ENCODE data around the gene CDC42BPA.

Gene CDC42BPA

GRCh38 chr1:227155004-227155403, 163.3 kb downstream of the CDC42BPA start:
- no peak for TF ChIP-seq ZNF8 (CRISPR knock-in tag; IDR thresholded peaks at IDR 0.05)
- TF ChIP-seq OSR1 (CRISPR knock-in tag; IDR thresholded peaks at IDR 0.05): no peak
- no peak for TF ChIP-seq ZC3H10 (CRISPR knock-in tag; IDR thresholded peaks at IDR 0.05)
- no peak for TF ChIP-seq TSHZ2 (CRISPR knock-in tag; IDR thresholded peaks at IDR 0.05)
- no peak for TF ChIP-seq SNAI2 (CRISPR knock-in tag; IDR thresholded peaks at IDR 0.05)
- no peak for TF ChIP-seq CSDC2 (CRISPR knock-in tag; IDR thresholded peaks at IDR 0.05)
- TF ChIP-seq BACH2 (CRISPR knock-in tag; IDR thresholded peaks at IDR 0.05; ENCODE audit: borderline replicate concordance): no peak
- no peak for ATAC-seq

GRCh38 chr1:227152525-227152924, 165.8 kb downstream of the CDC42BPA start:
- TF ChIP-seq CSDC2 (CRISPR knock-in tag; IDR thresholded peaks at IDR 0.05) (no peak), CSRNP3 (CRISPR knock-in tag; IDR thresholded peaks at IDR 0.05) (no peak), ZC3H10 (CRISPR knock-in tag; IDR thresholded peaks at IDR 0.05) (no peak), CREB5 (CRISPR knock-in tag; IDR thresholded peaks at IDR 0.05; ENCODE audit: low read depth) (no peak), SNAI2 (CRISPR knock-in tag; IDR thresholded peaks at IDR 0.05) (no peak), GLIS3 (CRISPR knock-in tag; IDR thresholded peaks at IDR 0.05) (no peak), RARB (CRISPR knock-in tag; IDR thresholded peaks at IDR 0.05) (no peak), ESRRG (CRISPR knock-in tag; IDR thresholded peaks at IDR 0.05) (no peak), ZNF70 (CRISPR knock-in tag; IDR thresholded peaks at IDR 0.05) (no peak), PPARA (CRISPR knock-in tag; IDR thresholded peaks at IDR 0.05; ENCODE audit: borderline replicate concordance) (no peak), PATZ1 (CRISPR knock-in tag; IDR thresholded peaks at IDR 0.05; ENCODE audit: borderline replicate concordance) (no peak), ZNF565 (CRISPR knock-in tag; conservative IDR thresholded peaks at IDR 0.05; ENCODE audit: low read depth) (no peak), ZNF8 (CRISPR knock-in tag; IDR thresholded peaks at IDR 0.05) (no peak), ZFP3 (CRISPR knock-in tag; IDR thresholded peaks at IDR 0.05) (no peak), ISL1 (CRISPR knock-in tag; IDR thresholded peaks at IDR 0.05) (no peak), OSR1 (CRISPR knock-in tag; IDR thresholded peaks at IDR 0.05) (no peak), ARNTL (CRISPR knock-in tag; IDR thresholded peaks at IDR 0.05; ENCODE audit: borderline replicate concordance, low read depth) (no peak), POU6F1 (CRISPR knock-in tag; IDR thresholded peaks at IDR 0.05; ENCODE audit: borderline replicate concordance, low read depth) (no peak)
- no peak for ATAC-seq

GRCh38 chr1:227140376-227140775, 177.9 kb downstream of the CDC42BPA start:
- TF ChIP-seq PPARA (CRISPR knock-in tag; IDR thresholded peaks at IDR 0.05; ENCODE audit: borderline replicate concordance): no peak
- no peak for TF ChIP-seq CSRNP3 (CRISPR knock-in tag; IDR thresholded peaks at IDR 0.05)
- no peak for TF ChIP-seq POU6F1 (CRISPR knock-in tag; IDR thresholded peaks at IDR 0.05; ENCODE audit: borderline replicate concordance, low read depth)
- TF ChIP-seq TSHZ2 (CRISPR knock-in tag; IDR thresholded peaks at IDR 0.05): no peak
- TF ChIP-seq RARB (CRISPR knock-in tag; IDR thresholded peaks at IDR 0.05): no peak
- no peak for TF ChIP-seq ZNF70 (CRISPR knock-in tag; IDR thresholded peaks at IDR 0.05)
- no peak for TF ChIP-seq ZNF565 (CRISPR knock-in tag; conservative IDR thresholded peaks at IDR 0.05; ENCODE audit: low read depth)
- TF ChIP-seq SNAI2 (CRISPR knock-in tag; IDR thresholded peaks at IDR 0.05): no peak
- TF ChIP-seq ZC3H10 (CRISPR knock-in tag; IDR thresholded peaks at IDR 0.05): no peak
- TF ChIP-seq CSDC2 (CRISPR knock-in tag; IDR thresholded peaks at IDR 0.05): no peak
- ATAC-seq: no peak
